ENCODE results near the gene ABCG1. TPM values are rescaled to one million over a fixed set of nuclear protein-coding genes. Genes with fewer than 3 reads are reported as not detected.

Gene ABCG1
- total and polyA plus RNA-seq, 12 donors = 5.5 to 26.2 (median 14.6) TPM

DNA sequence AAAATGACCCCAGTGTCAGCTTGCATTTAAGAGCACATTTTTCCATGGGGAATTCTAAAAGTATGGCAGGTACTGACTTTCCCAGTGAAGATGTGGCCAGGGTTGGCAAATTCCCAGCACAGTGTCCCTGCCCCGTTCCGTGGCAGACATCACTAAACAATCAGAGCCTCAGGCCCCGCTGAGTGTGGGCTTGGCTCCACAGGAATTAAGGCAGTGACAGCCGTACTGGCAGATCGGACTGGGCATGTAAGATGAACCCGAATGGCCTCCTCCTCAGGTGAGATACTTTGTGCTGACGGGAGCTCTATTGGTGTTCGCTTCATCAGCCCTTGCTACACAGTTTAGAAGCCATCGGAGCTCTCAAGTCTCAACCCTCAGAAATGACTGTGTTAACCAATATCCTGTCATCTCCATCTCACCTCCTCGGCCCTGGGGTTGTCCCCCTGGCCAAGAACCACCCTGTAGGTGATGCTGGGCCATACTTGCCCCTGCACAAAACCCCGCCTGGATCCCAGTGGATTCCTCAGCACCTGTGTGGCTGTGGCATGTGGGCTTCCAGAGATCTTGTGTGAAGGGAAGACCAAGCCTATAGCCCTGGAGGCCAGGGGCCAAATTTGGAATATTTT is 29.0 kb upstream of the ABCG1 start:
- Histone ChIP-seq H3K4me1 (peaks cover 0 to 55% (median 11%) of the 10 kb centered on the region in 9 donors), H3K36me3 (no peaks in the 10 kb centered on the region), H3K9me3 (no peaks in the 10 kb centered on the region), H3K27ac (peak overlapping the region in 1 of 10 donors; percentile 94), H3K27me3 (no peaks in the 10 kb centered on the region), H3K4me3 (no peak overlapping the region)
- ATAC-seq = no peak
- WGBS, 2 donors = 88 to 91% methylated on average over 11 of the region's 11 CpGs
- intact Hi-C loops (cut with DNase I) = no loop called here
- no peak for DNase-seq
- TF ChIP-seq CTCF (IDR thresholded peaks at IDR 0.05) = no peak

GRCh38 chr21:42190486-42190863 is 28.5 kb upstream of the ABCG1 start:
- intact Hi-C loops (cut with DNase I) = no loop called here
- Histone ChIP-seq H3K27me3 (no peaks in the 10 kb centered on the region), H3K36me3 (no peaks in the 10 kb centered on the region), H3K27ac (no peak overlapping the region), H3K4me1 (peaks cover 0 to 60% (median 11%) of the 10 kb centered on the region in 9 donors), H3K9me3 (no peaks in the 10 kb centered on the region), H3K4me3 (no peak overlapping the region)
- no peak for TF ChIP-seq CTCF (IDR thresholded peaks at IDR 0.05)
- DNase-seq = no peak
- ATAC-seq = no peak
- 94% methylated on average over 8 of the region's 8 CpGs for WGBS, 2 donors

GRCh38 chr21:42191064-42191463 is 27.9 kb upstream of the ABCG1 start:
- Histone ChIP-seq H3K9me3 (no peaks in the 10 kb centered on the region), H3K4me3 (no peak overlapping the region), H3K27ac (no peak overlapping the region), H3K4me1 (peaks cover 0 to 66% (median 11%) of the 10 kb centered on the region in 9 donors), H3K36me3 (no peaks in the 10 kb centered on the region), H3K27me3 (no peaks in the 10 kb centered on the region)
- TF ChIP-seq CTCF (IDR thresholded peaks at IDR 0.05) = no peak
- intact Hi-C loops (cut with DNase I) = no loop called here
- no peak for DNase-seq
- WGBS, 2 donors = 93 to 95% methylated on average over 5 of the region's 5 CpGs
- no peak for ATAC-seq

DNA sequence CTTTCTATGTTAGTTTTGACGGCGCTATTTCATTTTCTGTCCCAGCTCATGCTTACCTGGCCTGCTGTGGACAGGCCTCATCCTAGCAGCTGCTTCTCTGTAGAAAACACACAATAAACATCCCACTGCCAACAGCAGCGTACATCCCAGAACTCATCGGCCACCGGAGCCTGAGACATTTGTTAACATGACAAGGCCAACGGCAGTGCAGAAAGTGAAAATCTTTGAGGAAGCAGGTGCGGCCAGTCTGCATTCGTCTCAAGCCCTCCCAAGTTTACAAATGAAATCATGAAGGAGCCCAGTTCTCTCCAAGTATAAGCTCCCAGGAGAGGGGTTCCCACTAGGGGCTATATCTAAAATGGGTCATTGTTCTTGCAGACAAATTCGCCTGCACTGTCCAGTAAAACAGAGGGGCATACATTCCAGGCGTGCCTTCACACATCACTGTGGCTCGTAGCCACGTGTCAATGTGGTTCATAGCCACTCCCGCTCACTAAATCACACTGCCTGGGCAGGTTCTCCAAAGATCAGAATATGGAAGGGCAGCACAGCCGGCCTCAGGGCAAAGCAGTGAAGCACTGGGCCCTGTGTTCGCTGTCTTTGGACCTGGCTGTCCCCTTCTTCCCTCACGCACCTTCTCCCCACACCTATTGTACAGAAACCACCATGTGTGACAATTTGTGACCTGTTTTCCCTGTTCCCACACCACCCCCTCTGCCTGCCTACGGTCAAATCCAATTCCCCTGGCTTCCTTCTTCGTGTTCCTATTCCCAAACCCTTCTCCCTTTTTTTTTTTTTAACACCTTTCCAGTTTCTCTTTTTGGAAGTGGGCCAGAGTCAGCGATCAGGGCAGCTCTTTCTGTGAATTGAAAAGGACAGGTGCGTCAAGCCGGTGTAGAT is 27.0 kb upstream of the ABCG1 start:
- TF ChIP-seq CTCF (IDR thresholded peaks at IDR 0.05) = no peak
- no peaks in the 10 kb centered on the region for H3K36me3 ChIP-seq
- H3K4me3 ChIP-seq = no peak overlapping the region
- DNase-seq (no peak), ATAC-seq (no peak)
- H3K27me3 ChIP-seq = no peaks in the 10 kb centered on the region
- no peak overlapping the region for H3K27ac ChIP-seq
- WGBS, 2 donors = 78 to 86% methylated on average over 21 of the region's 21 CpGs
- H3K4me1 ChIP-seq = peaks cover 0 to 60% (median 11%) of the 10 kb centered on the region in 9 donors
- H3K9me3 ChIP-seq = no peaks in the 10 kb centered on the region
- intact Hi-C loops (cut with DNase I) = no loop called here

Measured in heart right ventricle (tissue), 16 donors.